MCF 10A (cell line): ENCODE results near the gene IER5L. TPM values are rescaled to one million over a fixed set of nuclear protein-coding genes. Genes with fewer than 3 reads are reported as not detected.

Experiments used
- BruUV-seq: library from RNA; stranded (reverse); fragments of 400-500 nt; replicated peaks from 2 replicates; lab custom pipeline; 2021; lab: Mats Ljungman, UMichigan
- CTCF ChIA-PET: fragments of 300-600 bp; sonication (Branson Sonifier 250); formaldehyde crosslinking; extraction: SDS; loops from one replicate; lab custom pipeline; 2021; ENCODE audit warnings: antibody characterized with exemption, inconsistent platforms; lab: Yijun Ruan, JAX
- POLR2A ChIA-PET: fragments of 300-600, 350-650 bp; sonication (Branson Sonifier 250); formaldehyde crosslinking; extraction: SDS; loops from one replicate; lab custom pipeline; 2020; ENCODE audit warnings: antibody characterized with exemption, inconsistent platforms; lab: Yijun Ruan, JAX
- DNase-seq: peaks from one replicate; pipeline ENCODE4 v3.0.0-alpha.2; 2018; ENCODE audit not compliant: unreplicated experiment
- H3K27ac Mint-ChIP-seq: one replicate; pipeline ENCODE4 v1.8.0; 2022; ENCODE audit warnings: mild to moderate bottlenecking, low read depth, mixed read lengths; ENCODE audit not compliant: unreplicated experiment
- H3K27me3 Mint-ChIP-seq: one replicate; pipeline ENCODE4 v1.8.0; 2022; ENCODE audit warnings: mixed read lengths; ENCODE audit not compliant: insufficient read depth, unreplicated experiment
- H3K36me3 Mint-ChIP-seq: one replicate; pipeline ENCODE4 v1.8.0; 2022; ENCODE audit warnings: mild to moderate bottlenecking, moderate library complexity, mixed read lengths; ENCODE audit not compliant: insufficient read depth, unreplicated experiment
- H3K4me1 Mint-ChIP-seq: one replicate; pipeline ENCODE4 v1.8.0; 2022; ENCODE audit warnings: mixed read lengths; ENCODE audit not compliant: insufficient read depth, unreplicated experiment
- H3K4me3 Mint-ChIP-seq: one replicate; pipeline ENCODE4 v1.8.0; 2022; ENCODE audit warnings: mild to moderate bottlenecking, moderate library complexity, mixed read lengths; ENCODE audit not compliant: unreplicated experiment
- H3K9me3 Mint-ChIP-seq: one replicate; pipeline ENCODE4 v1.8.0; 2022; ENCODE audit warnings: mixed read lengths; ENCODE audit not compliant: unreplicated experiment
- CTCF ChIP-seq: fragments of 200-600 bp; IDR thresholded peaks from one replicate; pipeline ENCODE4 v1.8.0; 2022; ENCODE audit warnings: antibody characterized with exemption, mild to moderate bottlenecking; ENCODE audit not compliant: unreplicated experiment
- intact Hi-C: fragments of 100-400 bp; cut with micrococcal nuclease; formaldehyde crosslinking; loops from 2 replicates; pipeline ENCODE4 v1.14.1; 2022
- total RNA-seq: library from RNA; stranded (reverse); gene quantifications from 2 replicates; pipeline ENCODE4 v1.2.3, GENCODE V29; 2022

IER5L gene
- total RNA-seq, 1 experiment from 2014 or later: 13.4 TPM

GRCh38 chr9:129221233-129221632 lies 43.2 kb upstream of the IER5L start:
- no peaks in the 10 kb centered on the region for H3K9me3 Mint-ChIP-seq
- no peak for DNase-seq
- peaks cover 4% of the 10 kb centered on the region for H3K4me1 Mint-ChIP-seq
- TF ChIP-seq CTCF: no peak
- POLR2A ChIA-PET: interaction anchor here (0.6 kb wide), 1 partner anchor 135 kb away, joined by 5 read pairs; no protein-coding TSS in a partner anchor
- no TSS peak for BruUV-seq
- peaks cover 5% of the 10 kb centered on the region for H3K36me3 Mint-ChIP-seq
- intact Hi-C loops: no loop called here
- H3K27ac Mint-ChIP-seq: no peak overlapping the region
- CTCF ChIA-PET: no interaction called here
- H3K4me3 Mint-ChIP-seq: no peak overlapping the region
- no peaks in the 10 kb centered on the region for H3K27me3 Mint-ChIP-seq

- no peak for DNase-seq
- no peak for TF ChIP-seq CTCF
- Mint-ChIP-seq H3K27ac (no peak overlapping the region), H3K27me3 (no peaks in the 10 kb centered on the region), H3K36me3 (peaks cover 5% of the 10 kb centered on the region), H3K4me1 (peaks cover 4% of the 10 kb centered on the region), H3K9me3 (no peaks in the 10 kb centered on the region), H3K4me3 (no peak overlapping the region)
- BruUV-seq: no TSS peak
- ChIA-PET POLR2A (interaction anchor here (0.6 kb wide), 1 partner anchor 136 kb away, joined by 5 read pairs; no protein-coding TSS in a partner anchor), CTCF (no interaction called here)
- intact Hi-C loops: no loop called here
These were observed 42.7 kb upstream of the IER5L start for GRCh38 chr9:129220771-129221170.

GRCh38 chr9:129218918-129219317 lies 40.9 kb upstream of the IER5L start:
- DNase-seq: no peak
- CTCF ChIA-PET: no interaction called here
- no TSS peak for BruUV-seq
- no peak overlapping the region for H3K4me3 Mint-ChIP-seq
- POLR2A ChIA-PET: no interaction called here
- H3K27ac Mint-ChIP-seq: no peak overlapping the region
- peaks cover 5% of the 10 kb centered on the region for H3K36me3 Mint-ChIP-seq
- no peaks in the 10 kb centered on the region for H3K4me1 Mint-ChIP-seq
- intact Hi-C loops: no loop called here
- no peak for TF ChIP-seq CTCF
- no peaks in the 10 kb centered on the region for H3K9me3 Mint-ChIP-seq
- no peaks in the 10 kb centered on the region for H3K27me3 Mint-ChIP-seq

- ChIA-PET CTCF (no interaction called here), POLR2A (interaction anchor here (0.5 to 0.6 kb wide), 2 partner anchors 9 to 31 kb away, joined by 4 read pairs; no protein-coding TSS in a partner anchor)
- BruUV-seq: no TSS peak
- intact Hi-C loops: no loop called here
- Mint-ChIP-seq H3K27me3 (no peaks in the 10 kb centered on the region), H3K4me1 (no peaks in the 10 kb centered on the region), H3K4me3 (no peak overlapping the region), H3K36me3 (peaks cover 5% of the 10 kb centered on the region), H3K27ac (no peak overlapping the region), H3K9me3 (no peaks in the 10 kb centered on the region)
- no peak for TF ChIP-seq CTCF
- DNase-seq: no peak
These were observed 40.2 kb upstream of the IER5L start for GRCh38 chr9:129218272-129218625.
